K562 (cell line): Measurements from ENCODE around the gene TUBG2. TPM values are rescaled to one million over a fixed set of nuclear protein-coding genes. Genes with fewer than 3 reads are reported as not detected.

ENCODE experiments used
- BMI1 ChIP-seq: fragments of 150-350 bp; IDR thresholded peaks from 2 replicates; pipeline ENCODE4 v1.6.1; 2014; ENCODE audit warnings: low read length
- CTBP1 ChIP-seq: fragments of 450-650 bp; IDR thresholded peaks from 2 replicates; pipeline ENCODE4 v1.6.1; 2016; ENCODE audit warnings: borderline replicate concordance
- CXXC5 ChIP-seq: fragments of 250-450 bp; sonication (Bioruptor Pico); IDR thresholded peaks from 2 replicates; pipeline ENCODE4 v1.8.0; 2022; ENCODE audit warnings: inconsistent platforms, mild to moderate bottlenecking, moderate library complexity
- ETS2 ChIP-seq: IDR thresholded peaks from 2 replicates; pipeline ENCODE4 v1.6.1; 2016; ENCODE audit warnings: borderline replicate concordance, missing genetic modification characterization, mild to moderate bottlenecking, moderate library complexity, missing compliant biosample characterization; ENCODE audit not compliant: poor library complexity, severe bottlenecking
- HDAC3 ChIP-seq: fragments of 450-650 bp; IDR thresholded peaks from 2 replicates; pipeline ENCODE4 v1.6.1; 2018; ENCODE audit warnings: borderline replicate concordance, mild to moderate bottlenecking, moderate library complexity; ENCODE audit not compliant: partially characterized antibody
- HDGF ChIP-seq: fragments of 450-650 bp; IDR thresholded peaks from 2 replicates; pipeline ENCODE4 v1.6.1; 2016
- ILF3 ChIP-seq: fragments of 450-650 bp; IDR thresholded peaks from 2 replicates; pipeline ENCODE4 v1.6.1; 2018; ENCODE audit warnings: antibody characterized with exemption, mild to moderate bottlenecking, moderate library complexity, borderline replicate concordance
- MCM2 ChIP-seq: fragments of 450-650 bp; IDR thresholded peaks from 2 replicates; pipeline ENCODE4 v1.6.1; 2017; ENCODE audit warnings: low read depth, mild to moderate bottlenecking
- PHB ChIP-seq: fragments of 250-450 bp; sonication (Bioruptor Pico); IDR thresholded peaks from 2 replicates; pipeline ENCODE4 v1.5.0; 2021
- POLR2AphosphoS5 ChIP-seq: IDR thresholded peaks from 2 replicates; pipeline ENCODE4 v1.6.1; 2011; ENCODE audit warnings: mild to moderate bottlenecking, low read depth, low read length, moderate library complexity; ENCODE audit not compliant: control insufficient read depth, insufficient read depth
- PPARD ChIP-seq: fragments of 250-450 bp; sonication (Bioruptor Pico); IDR thresholded peaks from 2 replicates; pipeline ENCODE4 v1.8.0; 2022; ENCODE audit warnings: inconsistent platforms, mild to moderate bottlenecking, moderate library complexity
- RFX1 ChIP-seq: fragments of 450-650 bp; IDR thresholded peaks from 2 replicates; pipeline ENCODE4 v1.6.1; 2016; ENCODE audit warnings: mild to moderate bottlenecking, moderate library complexity
- RFX7 ChIP-seq: fragments of 250-450 bp; sonication (Bioruptor Pico); IDR thresholded peaks from 2 replicates; pipeline ENCODE4 v1.5.1; 2021; ENCODE audit warnings: mild to moderate bottlenecking
- RUNX1 ChIP-seq: sonication (generic); IDR thresholded peaks from 2 replicates; pipeline ENCODE4 v1.6.1; 2016; ENCODE audit warnings: antibody characterized with exemption, low read depth
- SIN3A ChIP-seq, 2 experiments: fragments of 150-350 bp in 1 of 2; IDR thresholded peaks; 2 replicates each; pipeline ENCODE4 v1.6.1; 2011 to 2016; ENCODE audit warnings: borderline replicate concordance in 2 of 2, low read depth in 2 of 2, low read length in 2 of 2, mild to moderate bottlenecking in 2 of 2, moderate library complexity in 2 of 2; ENCODE audit not compliant: control insufficient read depth in 1 of 2
- SMARCE1 ChIP-seq: fragments of 450-650 bp; IDR thresholded peaks from 2 replicates; pipeline ENCODE4 v1.7.1; 2016; ENCODE audit warnings: mild to moderate bottlenecking
- SPI1 ChIP-seq: IDR thresholded peaks from 2 replicates; pipeline ENCODE4 v1.6.1; 2011; ENCODE audit warnings: low read depth, low read length, control low read depth, borderline replicate concordance
- TSC22D4 ChIP-seq: fragments of 450-650 bp; IDR thresholded peaks from 2 replicates; pipeline ENCODE4 v1.6.1; 2016; ENCODE audit warnings: missing genetic modification characterization, missing biosample characterization, control low read depth
- ZC3H8 ChIP-seq: fragments of 450-650 bp; IDR thresholded peaks from 2 replicates; pipeline ENCODE4 v1.6.1; 2017
- ZNF124 ChIP-seq: sonication (generic); formaldehyde crosslinking; IDR thresholded peaks from 2 replicates; pipeline ENCODE4 v1.8.1; 2022; ENCODE audit warnings: missing genetic modification reagents
- ZNF224 ChIP-seq: sonication (generic); formaldehyde crosslinking; IDR thresholded peaks from 2 replicates; pipeline ENCODE4 v1.8.0; 2022; ENCODE audit warnings: mild to moderate bottlenecking, missing genetic modification reagents
- ZNF586 ChIP-seq: fragments of 450-650 bp; formaldehyde crosslinking; conservative IDR thresholded peaks from 2 replicates; pipeline ENCODE4 v1.4.0; 2020; ENCODE audit warnings: mild to moderate bottlenecking, moderate library complexity
- ZNF696 ChIP-seq: fragments of 250-450 bp; sonication (Bioruptor Pico); conservative IDR thresholded peaks from 2 replicates; pipeline ENCODE4 v1.4.0; 2020; ENCODE audit warnings: mild to moderate bottlenecking, moderate library complexity
- polyA plus RNA-seq, 8 experiments: library from polyadenylated mRNA; depleted of rRNA in 4 of 8; stranded (reverse) in 5 of 8; unstranded in 3 of 8; fragments of >200 nt; fragmentation: Nextera tagmentation in 2 of 8; fragmentation: Illumina TruSeq in 1 of 8; extraction: Ambion mirVana in 2 of 8; extraction: Trizol in 1 of 8; gene quantifications; 2 replicates each; pipeline versions ENCODE4 v1.2.1 to v1.2.3, GENCODE V29; 2011 to 2014; ENCODE audit warnings: inconsistent platforms in 1 of 8, missing spikeins in 1 of 8
- total RNA-seq, 7 experiments: library from RNA; depleted of rRNA in 6 of 7; stranded (reverse); fragments of >200 nt in 6 of 7; fragmentation: Illumina TruSeq in 2 of 7; extraction: Trizol in 2 of 7; gene quantifications; 2 replicates each; pipeline versions ENCODE4 v1.2.1 to v1.2.3, GENCODE V29; 2011 to 2021; ENCODE audit warnings: low replicate concordance in 1 of 7
- TF ChIP-seq, protein P1 (sequence below): sonication (generic); formaldehyde crosslinking; IDR thresholded peaks from 2 replicates; pipeline ENCODE4 v1.8.0; 2022; ENCODE audit warnings: missing genetic modification reagents, mild to moderate bottlenecking, moderate library complexity, borderline replicate concordance
- TF ChIP-seq, protein P2 (sequence below): sonication (generic); formaldehyde crosslinking; IDR thresholded peaks from 2 replicates; pipeline ENCODE4 v1.9.0; 2022; ENCODE audit warnings: mild to moderate bottlenecking, missing genetic modification reagents

TUBG2 gene
- total and polyA plus RNA-seq, 9 of the 15 experiments (the other 6 are each of a cell fraction or from before 2014, with no cell fraction given), result 0.09 to 0.80 (median 0.24) TPM; not detected in 2

DNA sequence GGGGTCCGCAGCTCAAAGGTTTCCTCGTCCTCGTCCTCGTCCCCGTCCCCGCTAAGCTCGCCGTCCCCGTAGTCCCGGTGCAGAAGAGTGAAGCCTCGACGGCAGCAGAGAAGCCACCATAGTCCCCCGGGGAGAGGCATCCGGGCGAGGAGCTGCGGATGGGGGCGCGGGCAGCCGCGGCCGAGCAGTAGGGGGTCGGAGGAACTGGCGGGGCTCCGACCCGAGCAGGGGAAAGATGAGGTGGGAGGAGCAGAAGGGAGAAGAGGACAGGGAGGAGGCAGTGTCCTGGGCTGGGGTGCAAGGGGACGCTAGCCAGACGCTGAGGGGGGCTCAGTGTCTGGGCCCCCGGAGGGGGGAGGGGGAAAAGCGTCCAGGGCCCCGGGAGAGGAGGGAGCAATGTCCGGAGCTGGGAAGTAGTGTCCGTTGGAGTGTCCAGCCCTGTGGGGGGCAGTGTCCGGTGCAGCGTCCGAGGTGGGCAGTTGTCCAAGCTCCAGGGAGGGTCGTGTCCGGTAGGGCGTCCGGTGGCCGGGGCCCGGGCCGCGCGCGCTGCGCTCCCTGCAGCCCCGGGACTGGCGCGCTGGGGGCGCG, 17.4 kb downstream of the TUBG2 start, which contains the start of gene PLEKHH3 (continued):
- no peak for TF ChIP-seq ZNF696 (CRISPR knock-in tag)
- TF ChIP-seq CXXC5 (CRISPR knock-in tag), result peak; percentile 50; the same call in 1 of the 2 replicates
- no peak for TF ChIP-seq RFX1
- no peak for TF ChIP-seq ZNF586 (CRISPR knock-in tag)
- TF ChIP-seq SPI1, result no peak
- no peak for TF ChIP-seq PHB (CRISPR knock-in tag)
- no peak for TF ChIP-seq ILF3
- 0 out of 2 replicates have a peak, but pooled peaks have one; percentile 3 for TF ChIP-seq CTBP1
- TF ChIP-seq ZC3H8, result no peak
- TF ChIP-seq BMI1, result no peak
- no peak for TF ChIP-seq TSC22D4 (tag)
- TF ChIP-seq ETS2 (tag), result no peak
- TF ChIP-seq SMARCE1, result peak; percentile 54
- TF ChIP-seq MCM2, result no peak
- TF ChIP-seq, protein P1, sequence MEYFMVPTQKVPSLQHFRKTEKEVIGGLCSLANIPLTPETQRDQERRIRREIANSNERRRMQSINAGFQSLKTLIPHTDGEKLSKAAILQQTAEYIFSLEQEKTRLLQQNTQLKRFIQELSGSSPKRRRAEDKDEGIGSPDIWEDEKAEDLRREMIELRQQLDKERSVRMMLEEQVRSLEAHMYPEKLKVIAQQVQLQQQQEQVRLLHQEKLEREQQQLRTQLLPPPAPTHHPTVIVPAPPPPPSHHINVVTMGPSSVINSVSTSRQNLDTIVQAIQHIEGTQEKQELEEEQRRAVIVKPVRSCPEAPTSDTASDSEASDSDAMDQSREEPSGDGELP (CRISPR knock-in tag), result no peak
- TF ChIP-seq HDAC3, result no peak
- TF ChIP-seq RFX7 (CRISPR knock-in tag), result no peak
- TF ChIP-seq SIN3A (IDR thresholded peaks at IDR 0.05; ENCODE audit: borderline replicate concordance in 2 of 2, control insufficient read depth in 1 of 2, low read depth in 2 of 2, low read length in 2 of 2), result peak; percentile 50 to 55; a peak in 2 of 4 replicates
- no peak for TF ChIP-seq RUNX1
- no peak for TF ChIP-seq HDGF
- TF ChIP-seq ZNF224 (CRISPR knock-in tag), result no peak
- no peak for TF ChIP-seq POLR2AphosphoS5
- no peak for TF ChIP-seq PPARD (CRISPR knock-in tag)
- TF ChIP-seq, protein P2, sequence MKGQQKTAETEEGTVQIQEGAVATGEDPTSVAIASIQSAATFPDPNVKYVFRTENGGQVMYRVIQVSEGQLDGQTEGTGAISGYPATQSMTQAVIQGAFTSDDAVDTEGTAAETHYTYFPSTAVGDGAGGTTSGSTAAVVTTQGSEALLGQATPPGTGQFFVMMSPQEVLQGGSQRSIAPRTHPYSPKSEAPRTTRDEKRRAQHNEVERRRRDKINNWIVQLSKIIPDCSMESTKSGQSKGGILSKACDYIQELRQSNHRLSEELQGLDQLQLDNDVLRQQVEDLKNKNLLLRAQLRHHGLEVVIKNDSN (CRISPR knock-in tag), result no peak
- no peak for TF ChIP-seq ZNF124 (CRISPR knock-in tag)
